ENCODE measurements around the gene IFNGR2. TPM values are rescaled to one million over a fixed set of nuclear protein-coding genes. Genes with fewer than 3 reads are reported as not detected.
"Not testable (repeated sequence)": the region's sequence is repeated elsewhere in the genome, so short reads cannot be mapped to it uniquely, and the experiment has no call there.

The IFNGR2 gene
- total and polyA plus RNA-seq, 8 donors: 67.9 to 116 (median 73.8) TPM

DNA sequence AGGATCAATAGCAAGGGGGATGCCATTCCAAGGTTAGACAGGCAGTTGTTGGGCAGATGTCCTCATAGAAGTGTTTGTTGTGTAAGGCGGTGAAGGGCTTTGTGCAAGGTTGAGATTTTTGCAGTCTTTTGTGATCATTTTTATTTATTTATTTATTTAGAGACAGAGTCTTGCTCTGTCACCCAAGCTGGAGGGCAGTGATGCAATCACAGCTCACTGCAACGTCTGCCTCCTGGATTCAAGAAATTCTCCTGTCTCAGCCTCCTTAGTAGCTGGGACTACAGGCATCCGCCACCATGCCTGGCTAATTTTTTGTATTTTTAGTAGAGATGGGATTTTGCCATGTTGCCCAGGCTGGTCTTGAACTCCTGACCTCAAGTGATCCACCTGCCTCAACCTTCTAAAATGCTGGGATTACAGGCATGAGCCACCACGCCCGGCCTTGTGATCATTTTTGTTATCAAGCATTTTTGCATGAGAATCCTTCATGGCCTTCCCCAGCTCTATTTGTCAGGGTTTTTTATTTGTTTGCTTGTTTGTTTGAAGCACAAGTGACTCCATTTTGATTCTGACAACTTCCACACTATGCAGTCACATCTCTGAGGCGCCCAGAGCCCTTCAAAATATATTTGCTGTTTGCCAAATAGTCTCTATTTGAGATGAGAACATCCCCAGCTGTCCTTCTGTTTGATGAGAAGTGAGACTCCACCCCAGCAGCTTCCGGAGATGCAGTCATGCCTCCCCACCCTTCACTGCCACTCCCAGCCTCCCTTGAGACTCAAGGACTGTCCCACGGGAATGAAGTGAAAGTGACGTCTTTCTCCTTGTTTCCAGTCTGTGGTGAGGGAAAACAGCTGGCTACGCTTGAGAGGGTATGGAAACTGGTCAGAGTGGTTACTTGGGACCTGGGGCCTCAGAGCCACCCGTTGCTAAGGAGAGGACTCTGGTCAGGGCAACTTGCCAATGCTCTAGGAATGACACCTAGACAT lies 38.6 kb downstream of the IFNGR2 start:
- H3K4me3 ChIP-seq: no peak overlapping the region
- no peak for TF ChIP-seq CTCF (IDR thresholded peaks at IDR 0.05)
- H3K36me3 ChIP-seq: peaks cover 0 to 37% of the 10 kb centered on the region in 2 donors
- DNase-seq: peak in 3 of 4 donors; percentile 64 to 85 (median 72)
- H3K27ac ChIP-seq: peak overlapping the region; percentile 73 to 77
- no peaks in the 10 kb centered on the region for H3K27me3 ChIP-seq
- intact Hi-C loops (cut with DNase I): no loop called here
- ATAC-seq: peak; percentile 58
- H3K9me3 ChIP-seq: no peaks in the 10 kb centered on the region
- H3K4me1 ChIP-seq: peaks cover 15 to 43% of the 10 kb centered on the region in 2 donors

- TF ChIP-seq CTCF (IDR thresholded peaks at IDR 0.05): no peak
- Histone ChIP-seq H3K4me3 (no peak overlapping the region), H3K27ac (peak overlapping the region; percentile 73 to 77), H3K27me3 (no peaks in the 10 kb centered on the region), H3K36me3 (peaks cover 0 to 32% of the 10 kb centered on the region in 2 donors), H3K4me1 (peaks cover 15 to 43% of the 10 kb centered on the region in 2 donors), H3K9me3 (no peaks in the 10 kb centered on the region)
- peak in 3 of 4 donors; percentile 16 to 72 (median 61) for DNase-seq
- intact Hi-C loops (cut with DNase I): no loop called here
- ATAC-seq: peak; percentile 71
These were observed 40.0 kb downstream of the IFNGR2 start for GRCh38 chr21:33443194-33443593.

- ATAC-seq (peak; percentile 72), DNase-seq (peak in 1 of 4 donors; percentile 55)
- H3K4me1 ChIP-seq: peaks cover 15 to 43% of the 10 kb centered on the region in 2 donors
- intact Hi-C loops (cut with DNase I): loop anchor here in 1 of 2 donors (2.0 kb wide), 1 partner anchor 246 kb away; no protein-coding TSS in a partner anchor
- peak overlapping the region; percentile 73 to 77 for H3K27ac ChIP-seq
- no peak overlapping the region for H3K4me3 ChIP-seq
- no peaks in the 10 kb centered on the region for H3K27me3 ChIP-seq
- H3K36me3 ChIP-seq: peaks cover 0 to 24% of the 10 kb centered on the region in 2 donors
- no peaks in the 10 kb centered on the region for H3K9me3 ChIP-seq
- TF ChIP-seq CTCF (IDR thresholded peaks at IDR 0.05): no peak
These were observed 41.3 kb downstream of the IFNGR2 start for GRCh38 chr21:33444499-33444898.

- H3K27ac ChIP-seq; DNase-seq; H3K4me3 ChIP-seq; H3K9me3 ChIP-seq; H3K27me3 ChIP-seq; ATAC-seq; intact Hi-C loops (cut with DNase I): not testable (repeated sequence)
- Histone ChIP-seq H3K4me1 (peaks cover 11 to 35% of the 10 kb centered on the region in 2 donors), H3K36me3 (peaks cover 0 to 23% of the 10 kb centered on the region in 2 donors)
These were observed 43.4 kb downstream of the IFNGR2 start for GRCh38 chr21:33446620-33447019.

DNA sequence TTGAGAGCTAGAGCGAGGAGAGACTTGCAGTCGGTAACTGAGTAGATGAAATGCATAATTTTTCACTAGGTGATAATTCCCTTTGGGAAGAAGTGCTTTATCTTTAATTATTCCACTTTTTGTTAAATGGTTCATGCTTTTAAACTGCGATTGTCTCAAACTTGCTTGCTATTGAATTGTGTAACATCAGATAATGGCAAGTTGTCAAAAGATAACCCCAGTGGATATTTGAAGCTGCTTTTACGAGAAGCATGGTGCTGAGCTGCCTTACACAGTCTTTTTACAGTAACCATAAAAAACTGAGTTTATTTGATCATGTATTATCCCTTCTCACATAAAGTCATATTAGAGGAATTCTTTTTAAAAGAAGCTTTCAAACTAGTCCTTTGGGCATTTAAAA lies 46.4 kb downstream of the IFNGR2 start:
- no peak for DNase-seq
- H3K4me3 ChIP-seq: no peak overlapping the region
- TF ChIP-seq CTCF (IDR thresholded peaks at IDR 0.05): no peak
- H3K9me3 ChIP-seq: no peaks in the 10 kb centered on the region
- H3K36me3 ChIP-seq: peaks cover 0 to 42% of the 10 kb centered on the region in 2 donors
- H3K27ac ChIP-seq: no peak overlapping the region
- H3K27me3 ChIP-seq: no peaks in the 10 kb centered on the region
- peaks cover 0 to 11% of the 10 kb centered on the region in 2 donors for H3K4me1 ChIP-seq
- no peak for ATAC-seq
- intact Hi-C loops (cut with DNase I): no loop called here

Data from left lung (tissue), 10 donors.